IPS-15b (cell line): ENCODE data around the gene RNF213.
"Not testable (repeated sequence)": the region's sequence is repeated elsewhere in the genome, so short reads cannot be mapped to it uniquely, and the experiment has no call there.

Experiments used
- H3K27me3 ChIP-seq: one replicate; pipeline ENCODE4 v1.6.1; 2013; ENCODE audit warnings: low read length; ENCODE audit not compliant: control insufficient read depth, insufficient read depth
- H3K36me3 ChIP-seq: one replicate; pipeline ENCODE4 v1.6.1; 2013; ENCODE audit warnings: low read length; ENCODE audit not compliant: control insufficient read depth, insufficient read depth
- H3K4me1 ChIP-seq: one replicate; pipeline ENCODE4 v1.6.1; 2013; ENCODE audit warnings: mild to moderate bottlenecking, low read length; ENCODE audit not compliant: control insufficient read depth, insufficient read depth
- H3K4me3 ChIP-seq: one replicate; pipeline ENCODE4 v1.5.1; 2013; ENCODE audit warnings: low read depth, low read length
- H3K9ac ChIP-seq: one replicate; pipeline ENCODE4 v1.6.1; 2013; ENCODE audit warnings: low read depth, mild to moderate bottlenecking, low read length
- H3K9me3 ChIP-seq: one replicate; pipeline ENCODE4 v1.6.1; 2013; ENCODE audit warnings: mild to moderate bottlenecking, low read length; ENCODE audit not compliant: control insufficient read depth, insufficient read depth

RNF213 gene

GRCh38 chr17:80227156-80227555, 33.5 kb upstream of the RNF213 start:
- Histone ChIP-seq H3K36me3 (peaks cover 14% of the 10 kb centered on the region), H3K9ac (no peak overlapping the region), H3K27me3 (no peaks in the 10 kb centered on the region), H3K4me3 (no peak overlapping the region), H3K4me1 (peaks cover 3% of the 10 kb centered on the region), H3K9me3 (no peaks in the 10 kb centered on the region)

GRCh38 chr17:80227666-80228065, 33.0 kb upstream of the RNF213 start:
- Histone ChIP-seq H3K9me3 (no peaks in the 10 kb centered on the region), H3K9ac (no peak overlapping the region), H3K36me3 (peaks cover 12% of the 10 kb centered on the region), H3K4me1 (peaks cover 3% of the 10 kb centered on the region), H3K4me3 (no peak overlapping the region), H3K27me3 (no peaks in the 10 kb centered on the region)

- no peaks in the 10 kb centered on the region for H3K9me3 ChIP-seq
- H3K27me3 ChIP-seq = no peaks in the 10 kb centered on the region
- no peak overlapping the region for H3K9ac ChIP-seq
- no peak overlapping the region for H3K4me3 ChIP-seq
- peaks cover 6% of the 10 kb centered on the region for H3K36me3 ChIP-seq
- peaks cover 3% of the 10 kb centered on the region for H3K4me1 ChIP-seq
These were observed 32.2 kb upstream of the RNF213 start for GRCh38 chr17:80228477-80228876.

GRCh38 chr17:80229011-80229410, 31.6 kb upstream of the RNF213 start:
- Histone ChIP-seq H3K36me3 (peaks cover 6% of the 10 kb centered on the region), H3K9me3 (no peaks in the 10 kb centered on the region), H3K9ac (no peak overlapping the region), H3K27me3 (no peaks in the 10 kb centered on the region), H3K4me1 (peaks cover 3% of the 10 kb centered on the region), H3K4me3 (no peak overlapping the region)

- no peak overlapping the region for H3K4me3 ChIP-seq
- H3K36me3 ChIP-seq = peaks cover 13% of the 10 kb centered on the region
- H3K27me3 ChIP-seq = no peaks in the 10 kb centered on the region
- H3K4me1 ChIP-seq = no peaks in the 10 kb centered on the region
- no peak overlapping the region for H3K9ac ChIP-seq
- no peaks in the 10 kb centered on the region for H3K9me3 ChIP-seq
These were observed 28.2 kb upstream of the RNF213 start for GRCh38 chr17:80232438-80232837.

- no peaks in the 10 kb centered on the region for H3K27me3 ChIP-seq
- no peak overlapping the region for H3K4me3 ChIP-seq
- peaks cover 13% of the 10 kb centered on the region for H3K36me3 ChIP-seq
- no peaks in the 10 kb centered on the region for H3K9me3 ChIP-seq
- H3K9ac ChIP-seq = no peak overlapping the region
- H3K4me1 ChIP-seq = no peaks in the 10 kb centered on the region
These were observed 27.4 kb upstream of the RNF213 start for GRCh38 chr17:80233202-80233601.

GRCh38 chr17:80236911-80237310, 23.7 kb upstream of the RNF213 start:
- Histone ChIP-seq H3K27me3 (no peaks in the 10 kb centered on the region), H3K9ac (no peak overlapping the region), H3K36me3 (peaks cover 12% of the 10 kb centered on the region), H3K9me3 (no peaks in the 10 kb centered on the region), H3K4me1 (no peaks in the 10 kb centered on the region), H3K4me3 (no peak overlapping the region)

GRCh38 chr17:80237386-80237785, 23.3 kb upstream of the RNF213 start:
- Histone ChIP-seq H3K27me3 (no peaks in the 10 kb centered on the region), H3K9me3 (no peaks in the 10 kb centered on the region), H3K9ac (no peak overlapping the region), H3K36me3 (peaks cover 14% of the 10 kb centered on the region), H3K4me3 (no peak overlapping the region), H3K4me1 (no peaks in the 10 kb centered on the region)

GRCh38 chr17:80242505-80242904, 18.1 kb upstream of the RNF213 start:
- no peaks in the 10 kb centered on the region for H3K9me3 ChIP-seq
- no peaks in the 10 kb centered on the region for H3K4me1 ChIP-seq
- peaks cover 17% of the 10 kb centered on the region for H3K36me3 ChIP-seq
- H3K4me3 ChIP-seq = no peak overlapping the region
- no peak overlapping the region for H3K9ac ChIP-seq
- no peaks in the 10 kb centered on the region for H3K27me3 ChIP-seq

- peaks cover 16% of the 10 kb centered on the region for H3K36me3 ChIP-seq
- no peaks in the 10 kb centered on the region for H3K4me1 ChIP-seq
- no peak overlapping the region for H3K9ac ChIP-seq
These were observed 16.9 kb upstream of the RNF213 start for GRCh38 chr17:80243526-80244433.

GRCh38 chr17:80244448-80244847, 16.2 kb upstream of the RNF213 start:
- not testable (repeated sequence) for H3K27me3 ChIP-seq, H3K9me3 ChIP-seq, H3K4me3 ChIP-seq

More at GRCh38 chr17:80243526-80244433, 16.9 kb upstream of the RNF213 start:
- Histone ChIP-seq H3K9me3 (no peaks in the 10 kb centered on the region), H3K27me3 (no peaks in the 10 kb centered on the region), H3K4me3 (no peak overlapping the region)

GRCh38 chr17:80244871-80245509, 15.7 kb upstream of the RNF213 start:
- H3K36me3 ChIP-seq = peaks cover 21% of the 10 kb centered on the region
- no peaks in the 10 kb centered on the region for H3K27me3 ChIP-seq
- no peaks in the 10 kb centered on the region for H3K9me3 ChIP-seq
- no peak overlapping the region for H3K4me3 ChIP-seq
- no peaks in the 10 kb centered on the region for H3K4me1 ChIP-seq
- no peak overlapping the region for H3K9ac ChIP-seq

More at GRCh38 chr17:80244448-80244847, 16.2 kb upstream of the RNF213 start:
- H3K9ac ChIP-seq, H3K4me1 ChIP-seq: not testable (repeated sequence)
- H3K36me3 ChIP-seq = peaks cover 21% of the 10 kb centered on the region
